ENCODE measurements around the gene RB1. TPM values are rescaled to one million over a fixed set of nuclear protein-coding genes. Genes with fewer than 3 reads are reported as not detected.

Gene RB1
- polyA plus RNA-seq, 3 donors, result 18.4 to 38.8 (median 29.9) TPM

GRCh38 chr13:48318377-48318811, 14.8 kb downstream of the RB1 start:
- Histone ChIP-seq H3K4me2 (replicated peaks; ENCODE audit: extremely low read depth, low read length, poor library complexity, severe bottlenecking) (peak overlapping the region; percentile 82), H3K36me3 (replicated peaks in 1 of 2; ENCODE audit: control insufficient read depth in 1 of 2, insufficient read depth in 2 of 2, low read length in 2 of 2) (peaks cover 5 to 77% of the 10 kb centered on the region in 2 donors), H3K79me2 (ENCODE audit: insufficient read depth, low read length) (peaks cover 87% of the 10 kb centered on the region), H3K9me3 (replicated peaks in 1 of 2; ENCODE audit: control insufficient read depth in 1 of 2, insufficient read depth in 1 of 2, low read length in 2 of 2) (peaks cover 55 to 67% of the 10 kb centered on the region in 2 donors), H3K27ac (ENCODE audit: low read depth in 1 of 2, low read length in 2 of 2) (no peak overlapping the region), H3K9ac (ENCODE audit: insufficient read depth, low read length, poor library complexity, severe bottlenecking) (peak overlapping the region; percentile 19), H4K20me1 (ENCODE audit: insufficient read depth, low read length) (peaks cover 84% of the 10 kb centered on the region), H2AFZ (ENCODE audit: insufficient read depth, low read depth, low read length, poor library complexity, severe bottlenecking) (peak overlapping the region; percentile 30), H3K27me3 (ENCODE audit: control insufficient read depth in 2 of 2, insufficient read depth in 2 of 2, low read length in 2 of 2) (peaks cover 0 to 24% of the 10 kb centered on the region in 2 donors), H3K4me1 (ENCODE audit: control insufficient read depth in 1 of 2, insufficient read depth in 2 of 2, low read length in 2 of 2) (peaks cover 34 to 37% of the 10 kb centered on the region in 2 donors), H3K4me3 (replicated peaks in 1 of 3; ENCODE audit: low read depth in 2 of 3, low read length in 3 of 3) (peak overlapping the region; percentile 2 to 74 (median 33))
- Mint-ChIP-seq H3K27ac (peak overlapping the region in 2 of 7 donors; percentile 55 to 56), H3K9me3 (peaks cover 44 to 84% (median 69%) of the 10 kb centered on the region in 7 donors), H3K4me1 (peaks cover 38% of the 10 kb centered on the region), H3K4me3 (peak overlapping the region; percentile 75 to 95), H3K27me3 (ENCODE audit: low read depth in 3 of 3) (peaks cover 17 to 52% (median 28%) of the 10 kb centered on the region in 3 donors), H3K36me3 (peaks cover 54 to 77% of the 10 kb centered on the region in 2 donors)
- intact Hi-C loops (cut with micrococcal nuclease), result no loop called here
- TF ChIP-seq, protein P1, sequence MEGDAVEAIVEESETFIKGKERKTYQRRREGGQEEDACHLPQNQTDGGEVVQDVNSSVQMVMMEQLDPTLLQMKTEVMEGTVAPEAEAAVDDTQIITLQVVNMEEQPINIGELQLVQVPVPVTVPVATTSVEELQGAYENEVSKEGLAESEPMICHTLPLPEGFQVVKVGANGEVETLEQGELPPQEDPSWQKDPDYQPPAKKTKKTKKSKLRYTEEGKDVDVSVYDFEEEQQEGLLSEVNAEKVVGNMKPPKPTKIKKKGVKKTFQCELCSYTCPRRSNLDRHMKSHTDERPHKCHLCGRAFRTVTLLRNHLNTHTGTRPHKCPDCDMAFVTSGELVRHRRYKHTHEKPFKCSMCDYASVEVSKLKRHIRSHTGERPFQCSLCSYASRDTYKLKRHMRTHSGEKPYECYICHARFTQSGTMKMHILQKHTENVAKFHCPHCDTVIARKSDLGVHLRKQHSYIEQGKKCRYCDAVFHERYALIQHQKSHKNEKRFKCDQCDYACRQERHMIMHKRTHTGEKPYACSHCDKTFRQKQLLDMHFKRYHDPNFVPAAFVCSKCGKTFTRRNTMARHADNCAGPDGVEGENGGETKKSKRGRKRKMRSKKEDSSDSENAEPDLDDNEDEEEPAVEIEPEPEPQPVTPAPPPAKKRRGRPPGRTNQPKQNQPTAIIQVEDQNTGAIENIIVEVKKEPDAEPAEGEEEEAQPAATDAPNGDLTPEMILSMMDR (IDR thresholded peaks at IDR 0.05), result no peak
- 67% methylated on average over 22 of the region's 28 CpGs for WGBS (ENCODE audit: insufficient coverage)
- no peak for DNase-seq

GRCh38 chr13:48318821-48319511, 15.4 kb downstream of the RB1 start:
- peak overlapping the region; percentile 19 for H3K9ac ChIP-seq (ENCODE audit: insufficient read depth, low read length, poor library complexity, severe bottlenecking)
- peaks cover 0 to 24% of the 10 kb centered on the region in 2 donors for H3K27me3 ChIP-seq (ENCODE audit: control insufficient read depth in 2 of 2, insufficient read depth in 2 of 2, low read length in 2 of 2)
- Mint-ChIP-seq H3K4me3 (peak overlapping the region; percentile 75 to 95), H3K36me3 (peaks cover 51 to 72% of the 10 kb centered on the region in 2 donors), H3K27me3 (ENCODE audit: low read depth in 3 of 3) (peaks cover 17 to 52% (median 28%) of the 10 kb centered on the region in 3 donors), H3K9me3 (peaks cover 44 to 80% (median 66%) of the 10 kb centered on the region in 7 donors), H3K4me1 (peaks cover 38% of the 10 kb centered on the region), H3K27ac (peak overlapping the region in 5 of 7 donors; percentile 3 to 60 (median 46))
- peaks cover 83% of the 10 kb centered on the region for H4K20me1 ChIP-seq (ENCODE audit: insufficient read depth, low read length)
- peaks cover 34 to 37% of the 10 kb centered on the region in 2 donors for H3K4me1 ChIP-seq (ENCODE audit: control insufficient read depth in 1 of 2, insufficient read depth in 2 of 2, low read length in 2 of 2)
- H3K9me3 ChIP-seq (replicated peaks in 1 of 2; ENCODE audit: control insufficient read depth in 1 of 2, insufficient read depth in 1 of 2, low read length in 2 of 2), result peaks cover 55 to 67% of the 10 kb centered on the region in 2 donors
- peak overlapping the region; percentile 30 for H2AFZ ChIP-seq (ENCODE audit: insufficient read depth, low read depth, low read length, poor library complexity, severe bottlenecking)
- DNase-seq, result peak in 1 of 3 donors; percentile 43
- 51% methylated on average over 47 of the region's 47 CpGs for WGBS (ENCODE audit: insufficient coverage)
- peaks cover 87% of the 10 kb centered on the region for H3K79me2 ChIP-seq (ENCODE audit: insufficient read depth, low read length)
- TF ChIP-seq, protein P1 (IDR thresholded peaks at IDR 0.05), result no peak
- H3K4me3 ChIP-seq (replicated peaks in 1 of 3; ENCODE audit: low read depth in 2 of 3, low read length in 3 of 3), result peak overlapping the region; percentile 2 to 74 (median 33)
- H3K27ac ChIP-seq (ENCODE audit: low read depth in 1 of 2, low read length in 2 of 2), result no peak overlapping the region
- intact Hi-C loops (cut with micrococcal nuclease), result no loop called here
- H3K4me2 ChIP-seq (replicated peaks; ENCODE audit: extremely low read depth, low read length, poor library complexity, severe bottlenecking), result peak overlapping the region; percentile 82
- peaks cover 5 to 72% of the 10 kb centered on the region in 2 donors for H3K36me3 ChIP-seq (replicated peaks in 1 of 2; ENCODE audit: control insufficient read depth in 1 of 2, insufficient read depth in 2 of 2, low read length in 2 of 2)
